Keratinocyte (primary cell): ENCODE measurements around the gene CDC14A.

Source experiments
- EZH2 ChIP-seq: IDR thresholded peaks from one replicate; pipeline ENCODE4 v1.6.1; 2012; ENCODE audit warnings: inconsistent platforms, mild to moderate bottlenecking, low read length, moderate library complexity
- TF ChIP-seq, protein P1 (sequence below), 3 experiments: IDR thresholded peaks in 1 of 3; conservative IDR thresholded peaks in 1 of 3; optimal IDR thresholded peaks in 1 of 3; 2 replicates in 2 of 3; 3 replicates in 1 of 3; pipeline versions ENCODE3 to v1.5.1; 2011; ENCODE audit warnings: low read length in 3 of 3, mild to moderate bottlenecking in 3 of 3, moderate library complexity in 2 of 3, control low read depth in 1 of 3, inconsistent platforms in 1 of 3; ENCODE audit not compliant: insufficient read depth in 2 of 3; ENCODE audit errors: extremely low read depth in 1 of 3

DNA sequence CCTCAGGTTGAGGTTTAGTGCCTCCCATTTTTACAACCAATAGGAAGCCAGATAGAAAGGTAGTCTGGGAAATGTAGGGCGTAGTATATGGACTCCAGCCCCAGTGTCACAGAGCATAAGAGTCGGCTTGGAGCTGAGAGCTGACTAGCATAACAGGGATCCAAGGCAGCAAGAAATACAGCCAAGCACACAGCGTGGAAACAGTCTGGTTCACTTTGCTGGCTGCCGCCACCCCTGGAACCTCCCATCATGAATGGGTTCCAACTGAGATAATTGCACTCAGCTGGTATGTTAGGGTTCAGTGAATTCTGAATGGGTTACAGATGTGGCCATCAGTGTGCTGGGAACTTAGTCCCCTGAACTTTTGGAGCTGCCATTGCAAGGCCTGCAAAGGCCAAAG is 108.9 kb downstream of the CDC14A start:
- TF ChIP-seq, protein P1, sequence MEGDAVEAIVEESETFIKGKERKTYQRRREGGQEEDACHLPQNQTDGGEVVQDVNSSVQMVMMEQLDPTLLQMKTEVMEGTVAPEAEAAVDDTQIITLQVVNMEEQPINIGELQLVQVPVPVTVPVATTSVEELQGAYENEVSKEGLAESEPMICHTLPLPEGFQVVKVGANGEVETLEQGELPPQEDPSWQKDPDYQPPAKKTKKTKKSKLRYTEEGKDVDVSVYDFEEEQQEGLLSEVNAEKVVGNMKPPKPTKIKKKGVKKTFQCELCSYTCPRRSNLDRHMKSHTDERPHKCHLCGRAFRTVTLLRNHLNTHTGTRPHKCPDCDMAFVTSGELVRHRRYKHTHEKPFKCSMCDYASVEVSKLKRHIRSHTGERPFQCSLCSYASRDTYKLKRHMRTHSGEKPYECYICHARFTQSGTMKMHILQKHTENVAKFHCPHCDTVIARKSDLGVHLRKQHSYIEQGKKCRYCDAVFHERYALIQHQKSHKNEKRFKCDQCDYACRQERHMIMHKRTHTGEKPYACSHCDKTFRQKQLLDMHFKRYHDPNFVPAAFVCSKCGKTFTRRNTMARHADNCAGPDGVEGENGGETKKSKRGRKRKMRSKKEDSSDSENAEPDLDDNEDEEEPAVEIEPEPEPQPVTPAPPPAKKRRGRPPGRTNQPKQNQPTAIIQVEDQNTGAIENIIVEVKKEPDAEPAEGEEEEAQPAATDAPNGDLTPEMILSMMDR (optimal IDR thresholded peaks at IDR 0.05 in 1 of 3, IDR thresholded peaks at IDR 0.05 in 1 of 3, conservative IDR thresholded peaks at IDR 0.05 in 1 of 3; ENCODE audit: extremely low read depth in 1 of 3, insufficient read depth in 2 of 3, low read length in 3 of 3), result no peak
- no peak for TF ChIP-seq EZH2
